Subcutaneous abdominal adipose tissue (tissue), 5 donors: ENCODE data around the gene CUL1.
"Not testable (repeated sequence)": the region's sequence is repeated elsewhere in the genome, so short reads cannot be mapped to it uniquely, and the experiment has no call there.

ENCODE experiments used
- H3K27ac ChIP-seq: one replicate; pipeline ENCODE4 v1.7.0; 2013; ENCODE audit warnings: low read depth, mild to moderate bottlenecking, inconsistent platforms, low read length, moderate library complexity
- H3K27me3 ChIP-seq, 5 donors: one replicate each; pipeline ENCODE4 v1.7.0; 2013; ENCODE audit warnings: low read length in 5 of 5, inconsistent platforms in 1 of 5; ENCODE audit not compliant: control insufficient read depth in 5 of 5, insufficient read depth in 4 of 5
- H3K36me3 ChIP-seq, 5 donors: one replicate each; pipeline ENCODE4 v1.7.0; 2013; ENCODE audit warnings: low read length in 5 of 5; ENCODE audit not compliant: control insufficient read depth in 5 of 5, insufficient read depth in 5 of 5
- H3K4me1 ChIP-seq, 5 donors: one replicate each; pipeline ENCODE4 v1.7.0; 2013; ENCODE audit warnings: low read length in 5 of 5, mild to moderate bottlenecking in 3 of 5, moderate library complexity in 1 of 5; ENCODE audit not compliant: control insufficient read depth in 5 of 5, insufficient read depth in 5 of 5
- H3K4me3 ChIP-seq, 5 donors: one replicate each; pipeline ENCODE4 v1.7.0; 2013; ENCODE audit warnings: low read length in 5 of 5, low read depth in 1 of 5
- H3K9ac ChIP-seq, 5 donors: one replicate each; pipeline ENCODE4 v1.7.0; 2013; ENCODE audit warnings: low read length in 5 of 5, mild to moderate bottlenecking in 4 of 5, moderate library complexity in 3 of 5
- H3K9me3 ChIP-seq, 5 donors: one replicate each; pipeline ENCODE4 v1.7.0; 2013; ENCODE audit warnings: low read length in 5 of 5; ENCODE audit not compliant: control insufficient read depth in 5 of 5
- donor health status: healthy.
- donor health status: healthy.
- donor health status: healthy.
- donor health status: healthy.
- donor health status: healthy.

CUL1 gene

GRCh38 chr7:148702876-148703670 is 4.4 kb downstream of the CUL1 start:
- H3K36me3 ChIP-seq = no peaks in the 10 kb centered on the region
- H3K4me1 ChIP-seq = peaks cover 0 to 52% (median 46%) of the 10 kb centered on the region in 5 donors
- no peaks in the 10 kb centered on the region for H3K27me3 ChIP-seq

GRCh38 chr7:148703671-148703962 is 4.9 kb downstream of the CUL1 start:
- peaks cover 2 to 57% (median 47%) of the 10 kb centered on the region in 5 donors for H3K4me1 ChIP-seq
- H3K27ac ChIP-seq, H3K9me3 ChIP-seq: not testable (repeated sequence)

More at GRCh38 chr7:148702876-148703670, 4.4 kb downstream of the CUL1 start:
- Histone ChIP-seq H3K9me3 (no peaks in the 10 kb centered on the region), H3K27ac (no peak overlapping the region), H3K4me3 (no peak overlapping the region), H3K9ac (no peak overlapping the region)

GRCh38 chr7:148704189-148704588 is 5.5 kb downstream of the CUL1 start:
- no peaks in the 10 kb centered on the region for H3K27me3 ChIP-seq
- no peak overlapping the region for H3K4me3 ChIP-seq
- no peaks in the 10 kb centered on the region for H3K9me3 ChIP-seq
- no peaks in the 10 kb centered on the region for H3K36me3 ChIP-seq
- no peak overlapping the region for H3K9ac ChIP-seq
- no peak overlapping the region for H3K27ac ChIP-seq
- peaks cover 2 to 58% (median 52%) of the 10 kb centered on the region in 5 donors for H3K4me1 ChIP-seq

More at GRCh38 chr7:148703671-148703962, 4.9 kb downstream of the CUL1 start:
- H3K9ac ChIP-seq, H3K4me3 ChIP-seq, H3K27me3 ChIP-seq, H3K36me3 ChIP-seq: not testable (repeated sequence)

- Histone ChIP-seq H3K9me3 (no peaks in the 10 kb centered on the region), H3K4me1 (peaks cover 2 to 55% (median 49%) of the 10 kb centered on the region in 5 donors), H3K27me3 (no peaks in the 10 kb centered on the region), H3K4me3 (no peak overlapping the region), H3K36me3 (no peaks in the 10 kb centered on the region), H3K9ac (no peak overlapping the region), H3K27ac (no peak overlapping the region)
Observed at GRCh38 chr7:148704970-148705369, 6.3 kb downstream of the CUL1 start.

GRCh38 chr7:148706368-148706767 is 7.7 kb downstream of the CUL1 start:
- Histone ChIP-seq H3K27me3 (no peaks in the 10 kb centered on the region), H3K27ac (no peak overlapping the region), H3K9ac (no peak overlapping the region), H3K4me1 (peaks cover 2 to 41% (median 36%) of the 10 kb centered on the region in 5 donors), H3K36me3 (no peaks in the 10 kb centered on the region), H3K9me3 (no peaks in the 10 kb centered on the region), H3K4me3 (no peak overlapping the region)

- peaks cover 2 to 34% (median 26%) of the 10 kb centered on the region in 5 donors for H3K4me1 ChIP-seq
- no peaks in the 10 kb centered on the region for H3K9me3 ChIP-seq
Observed at GRCh38 chr7:148708026-148708885, 9.6 kb downstream of the CUL1 start.

GRCh38 chr7:148709014-148709413 is 10.3 kb downstream of the CUL1 start:
- Histone ChIP-seq H3K9me3 (no peaks in the 10 kb centered on the region), H3K4me1 (peaks cover 2 to 31% (median 26%) of the 10 kb centered on the region in 5 donors), H3K27ac (no peak overlapping the region), H3K4me3 (no peak overlapping the region), H3K27me3 (no peaks in the 10 kb centered on the region), H3K36me3 (no peaks in the 10 kb centered on the region), H3K9ac (no peak overlapping the region)

More at GRCh38 chr7:148708026-148708885, 9.6 kb downstream of the CUL1 start:
- Histone ChIP-seq H3K27me3 (no peaks in the 10 kb centered on the region), H3K27ac (no peak overlapping the region), H3K36me3 (no peaks in the 10 kb centered on the region), H3K4me3 (no peak overlapping the region), H3K9ac (no peak overlapping the region)

GRCh38 chr7:148710426-148710825 is 11.7 kb downstream of the CUL1 start:
- H3K9me3 ChIP-seq, H3K9ac ChIP-seq, H3K27me3 ChIP-seq, H3K36me3 ChIP-seq, H3K27ac ChIP-seq, H3K4me3 ChIP-seq: not testable (repeated sequence)
- peaks cover 2 to 38% (median 33%) of the 10 kb centered on the region in 5 donors for H3K4me1 ChIP-seq

GRCh38 chr7:148711191-148712102 is 12.7 kb downstream of the CUL1 start:
- no peaks in the 10 kb centered on the region for H3K9me3 ChIP-seq
- H3K9ac ChIP-seq = no peak overlapping the region
- no peaks in the 10 kb centered on the region for H3K36me3 ChIP-seq
- H3K4me3 ChIP-seq = no peak overlapping the region
- H3K4me1 ChIP-seq = peaks cover 2 to 33% (median 27%) of the 10 kb centered on the region in 5 donors
- no peaks in the 10 kb centered on the region for H3K27me3 ChIP-seq
- H3K27ac ChIP-seq = no peak overlapping the region
